ENCODE data around the gene VAMP1. TPM values are rescaled to one million over a fixed set of nuclear protein-coding genes. Genes with fewer than 3 reads are reported as not detected.

Gene VAMP1
- total and polyA plus RNA-seq, 2 of the 13 experiments (the other 11 are each of a cell fraction or from before 2014, with no cell fraction given): 2.5 to 7.4 TPM

DNA sequence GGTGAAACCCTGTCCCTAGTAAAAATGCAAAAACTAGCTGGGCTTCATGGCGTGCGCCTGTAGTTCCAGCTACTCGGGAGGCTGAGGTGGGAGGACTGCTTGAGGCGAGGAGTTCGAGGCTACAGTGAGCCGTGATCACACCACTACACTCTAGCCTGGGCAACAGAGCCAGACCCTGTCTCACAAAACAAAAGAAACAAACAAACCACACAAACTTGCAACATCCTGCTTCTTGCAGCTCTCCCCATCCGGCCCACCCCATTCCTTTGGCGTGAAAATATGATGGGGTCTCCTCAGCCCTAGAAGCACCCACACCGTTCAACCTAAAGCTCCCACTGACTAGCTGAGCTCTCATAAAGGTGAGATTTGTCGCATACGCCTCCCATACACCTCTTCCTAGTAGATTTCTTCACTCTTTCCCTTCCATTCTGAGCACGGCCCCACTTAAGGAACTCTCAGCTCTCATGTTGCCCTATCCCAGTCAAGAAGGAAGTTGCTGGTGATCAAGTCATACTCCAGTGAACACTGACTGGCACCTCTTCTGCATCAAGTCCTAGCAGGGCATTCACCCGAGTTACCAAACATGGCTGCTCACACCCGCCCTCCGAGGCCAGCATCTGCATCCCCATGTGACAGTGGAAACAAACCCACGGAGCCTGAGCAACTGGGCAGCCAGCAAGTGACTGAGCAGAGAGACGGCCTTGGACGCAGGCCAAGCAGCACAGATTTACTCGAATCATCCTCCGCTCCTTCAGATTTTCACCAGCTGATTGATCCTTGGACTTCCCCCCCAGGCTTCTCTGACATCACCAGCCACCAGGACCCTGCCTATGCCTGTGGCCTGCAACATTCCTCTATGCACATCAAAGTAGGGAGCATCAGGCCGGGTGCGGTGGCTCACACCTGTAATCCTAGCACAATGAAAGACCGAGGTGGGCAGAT lies 44.6 kb downstream of the VAMP1 start (continued):
- TF ChIP-seq, protein P1, sequence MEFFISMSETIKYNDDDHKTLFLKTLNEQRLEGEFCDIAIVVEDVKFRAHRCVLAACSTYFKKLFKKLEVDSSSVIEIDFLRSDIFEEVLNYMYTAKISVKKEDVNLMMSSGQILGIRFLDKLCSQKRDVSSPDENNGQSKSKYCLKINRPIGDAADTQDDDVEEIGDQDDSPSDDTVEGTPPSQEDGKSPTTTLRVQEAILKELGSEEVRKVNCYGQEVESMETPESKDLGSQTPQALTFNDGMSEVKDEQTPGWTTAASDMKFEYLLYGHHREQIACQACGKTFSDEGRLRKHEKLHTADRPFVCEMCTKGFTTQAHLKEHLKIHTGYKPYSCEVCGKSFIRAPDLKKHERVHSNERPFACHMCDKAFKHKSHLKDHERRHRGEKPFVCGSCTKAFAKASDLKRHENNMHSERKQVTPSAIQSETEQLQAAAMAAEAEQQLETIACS (CRISPR knock-in tag; IDR thresholded peaks at IDR 0.05): no peak
- TF ChIP-seq CREB1 (IDR thresholded peaks at IDR 0.05) (peak; percentile 52; the same call in 1 of the 2 replicates), CREB1 (CRISPR knock-in tag; IDR thresholded peaks at IDR 0.05) (no peak), ZNF224 (CRISPR knock-in tag; IDR thresholded peaks at IDR 0.05) (no peak), MIER3 (CRISPR knock-in tag; IDR thresholded peaks at IDR 0.05; ENCODE audit: borderline replicate concordance) (no peak), ZNF839 (CRISPR knock-in tag; IDR thresholded peaks at IDR 0.05; ENCODE audit: borderline replicate concordance) (no peak), MBD4 (IDR thresholded peaks at IDR 0.05; ENCODE audit: borderline replicate concordance, low read length) (no peak), GATAD1 (CRISPR knock-in tag; IDR thresholded peaks at IDR 0.05) (no peak), TBX3 (IDR thresholded peaks at IDR 0.05; ENCODE audit: borderline replicate concordance) (peak; percentile 50; the same call in 1 of the 2 replicates), EHMT2 (IDR thresholded peaks at IDR 0.05; ENCODE audit: borderline replicate concordance, low read depth, low read length) (no peak), ZMYM2 (CRISPR knock-in tag; IDR thresholded peaks at IDR 0.05) (no peak), ZNF724P (CRISPR knock-in tag; IDR thresholded peaks at IDR 0.05; ENCODE audit: borderline replicate concordance) (no peak), ZNF768 (CRISPR knock-in tag; IDR thresholded peaks at IDR 0.05) (no peak), SNRNP70 (IDR thresholded peaks at IDR 0.05; ENCODE audit: low read depth, low read length) (no peak), ZNF326 (CRISPR knock-in tag; IDR thresholded peaks at IDR 0.05; ENCODE audit: borderline replicate concordance) (no peak), BRCA1 (CRISPR knock-in tag; IDR thresholded peaks at IDR 0.05) (no peak), ZNF558 (CRISPR knock-in tag; IDR thresholded peaks at IDR 0.05; ENCODE audit: borderline replicate concordance) (no peak)
- TF ChIP-seq, protein P2, sequence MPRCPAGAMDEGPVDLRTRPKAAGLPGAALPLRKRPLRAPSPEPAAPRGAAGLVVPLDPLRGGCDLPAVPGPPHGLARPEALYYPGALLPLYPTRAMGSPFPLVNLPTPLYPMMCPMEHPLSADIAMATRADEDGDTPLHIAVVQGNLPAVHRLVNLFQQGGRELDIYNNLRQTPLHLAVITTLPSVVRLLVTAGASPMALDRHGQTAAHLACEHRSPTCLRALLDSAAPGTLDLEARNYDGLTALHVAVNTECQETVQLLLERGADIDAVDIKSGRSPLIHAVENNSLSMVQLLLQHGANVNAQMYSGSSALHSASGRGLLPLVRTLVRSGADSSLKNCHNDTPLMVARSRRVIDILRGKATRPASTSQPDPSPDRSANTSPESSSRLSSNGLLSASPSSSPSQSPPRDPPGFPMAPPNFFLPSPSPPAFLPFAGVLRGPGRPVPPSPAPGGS (CRISPR knock-in tag; IDR thresholded peaks at IDR 0.05): no peak
- TF ChIP-seq, protein P3, sequence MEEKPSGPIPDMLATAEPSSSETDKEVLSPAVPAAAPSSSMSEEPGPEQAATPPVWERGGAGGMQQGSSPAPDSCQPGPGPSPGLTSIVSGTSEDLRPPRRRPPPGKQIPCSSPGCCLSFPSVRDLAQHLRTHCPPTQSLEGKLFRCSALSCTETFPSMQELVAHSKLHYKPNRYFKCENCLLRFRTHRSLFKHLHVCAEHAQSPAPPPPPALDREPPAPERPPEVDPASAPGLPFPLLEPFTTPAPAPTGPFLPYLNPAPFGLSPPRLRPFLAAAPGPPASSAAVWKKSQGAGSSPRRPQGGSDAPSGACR (CRISPR knock-in tag; IDR thresholded peaks at IDR 0.05): no peak
- TF ChIP-seq, protein P4, sequence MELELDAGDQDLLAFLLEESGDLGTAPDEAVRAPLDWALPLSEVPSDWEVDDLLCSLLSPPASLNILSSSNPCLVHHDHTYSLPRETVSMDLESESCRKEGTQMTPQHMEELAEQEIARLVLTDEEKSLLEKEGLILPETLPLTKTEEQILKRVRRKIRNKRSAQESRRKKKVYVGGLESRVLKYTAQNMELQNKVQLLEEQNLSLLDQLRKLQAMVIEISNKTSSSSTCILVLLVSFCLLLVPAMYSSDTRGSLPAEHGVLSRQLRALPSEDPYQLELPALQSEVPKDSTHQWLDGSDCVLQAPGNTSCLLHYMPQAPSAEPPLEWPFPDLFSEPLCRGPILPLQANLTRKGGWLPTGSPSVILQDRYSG (CRISPR knock-in tag; IDR thresholded peaks at IDR 0.05): no peak
- TF ChIP-seq, protein P5, sequence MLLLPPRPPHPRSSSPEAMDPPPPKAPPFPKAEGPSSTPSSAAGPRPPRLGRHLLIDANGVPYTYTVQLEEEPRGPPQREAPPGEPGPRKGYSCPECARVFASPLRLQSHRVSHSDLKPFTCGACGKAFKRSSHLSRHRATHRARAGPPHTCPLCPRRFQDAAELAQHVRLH (CRISPR knock-in tag; IDR thresholded peaks at IDR 0.05; ENCODE audit: borderline replicate concordance, low read depth): no peak
